Nephron (organoid): ENCODE data around the gene PRKD1.

Experiments
- H3K27ac Mint-ChIP-seq, 3 experiments: 2 replicates each; pipeline ENCODE4 v1.8.0; 2020; ENCODE audit warnings: mixed read lengths in 3 of 3, mild to moderate bottlenecking in 2 of 3, moderate library complexity in 1 of 3
- H3K27me3 Mint-ChIP-seq: 2 replicates; pipeline ENCODE4 v1.8.0; 2021; ENCODE audit warnings: low read depth, mild to moderate bottlenecking, moderate library complexity, mixed read lengths
- H3K36me3 Mint-ChIP-seq: 2 replicates; pipeline ENCODE4 v1.8.0; 2020; ENCODE audit warnings: low read depth, mixed read lengths
- H3K4me1 Mint-ChIP-seq: 2 replicates; pipeline ENCODE4 v1.8.0; 2020; ENCODE audit warnings: mixed read lengths
- H3K4me3 Mint-ChIP-seq, 3 experiments: 2 replicates each; pipeline ENCODE4 v1.8.0; 2020; ENCODE audit warnings: mild to moderate bottlenecking in 3 of 3, mixed read lengths in 3 of 3, moderate library complexity in 2 of 3
- H3K9me3 Mint-ChIP-seq: 2 replicates; pipeline ENCODE4 v1.8.0; 2020; ENCODE audit warnings: mixed read lengths
- TF ChIP-seq, protein P1 (sequence below), 3 experiments: fragments of 200-600 bp; sonication (generic); IDR thresholded peaks; one replicate each; pipeline ENCODE4 v1.5.0; 2021; ENCODE audit warnings: antibody characterized with exemption in 3 of 3; ENCODE audit not compliant: unreplicated experiment in 3 of 3

Gene PRKD1

GRCh38 chr14:29814156-29815015 is 113.3 kb downstream of the PRKD1 start:
- Mint-ChIP-seq H3K27ac (peak overlapping the region in 2 of 3 experiments; percentile 45 to 77), H3K36me3 (peaks cover 4% of the 10 kb centered on the region), H3K4me1 (peaks cover 24% of the 10 kb centered on the region), H3K4me3 (no peak overlapping the region), H3K27me3 (no peaks in the 10 kb centered on the region), H3K9me3 (no peaks in the 10 kb centered on the region)
- TF ChIP-seq, protein P1, sequence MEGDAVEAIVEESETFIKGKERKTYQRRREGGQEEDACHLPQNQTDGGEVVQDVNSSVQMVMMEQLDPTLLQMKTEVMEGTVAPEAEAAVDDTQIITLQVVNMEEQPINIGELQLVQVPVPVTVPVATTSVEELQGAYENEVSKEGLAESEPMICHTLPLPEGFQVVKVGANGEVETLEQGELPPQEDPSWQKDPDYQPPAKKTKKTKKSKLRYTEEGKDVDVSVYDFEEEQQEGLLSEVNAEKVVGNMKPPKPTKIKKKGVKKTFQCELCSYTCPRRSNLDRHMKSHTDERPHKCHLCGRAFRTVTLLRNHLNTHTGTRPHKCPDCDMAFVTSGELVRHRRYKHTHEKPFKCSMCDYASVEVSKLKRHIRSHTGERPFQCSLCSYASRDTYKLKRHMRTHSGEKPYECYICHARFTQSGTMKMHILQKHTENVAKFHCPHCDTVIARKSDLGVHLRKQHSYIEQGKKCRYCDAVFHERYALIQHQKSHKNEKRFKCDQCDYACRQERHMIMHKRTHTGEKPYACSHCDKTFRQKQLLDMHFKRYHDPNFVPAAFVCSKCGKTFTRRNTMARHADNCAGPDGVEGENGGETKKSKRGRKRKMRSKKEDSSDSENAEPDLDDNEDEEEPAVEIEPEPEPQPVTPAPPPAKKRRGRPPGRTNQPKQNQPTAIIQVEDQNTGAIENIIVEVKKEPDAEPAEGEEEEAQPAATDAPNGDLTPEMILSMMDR (IDR thresholded peaks at IDR 0.05; ENCODE audit: unreplicated experiment in 3 of 3): no peak

DNA sequence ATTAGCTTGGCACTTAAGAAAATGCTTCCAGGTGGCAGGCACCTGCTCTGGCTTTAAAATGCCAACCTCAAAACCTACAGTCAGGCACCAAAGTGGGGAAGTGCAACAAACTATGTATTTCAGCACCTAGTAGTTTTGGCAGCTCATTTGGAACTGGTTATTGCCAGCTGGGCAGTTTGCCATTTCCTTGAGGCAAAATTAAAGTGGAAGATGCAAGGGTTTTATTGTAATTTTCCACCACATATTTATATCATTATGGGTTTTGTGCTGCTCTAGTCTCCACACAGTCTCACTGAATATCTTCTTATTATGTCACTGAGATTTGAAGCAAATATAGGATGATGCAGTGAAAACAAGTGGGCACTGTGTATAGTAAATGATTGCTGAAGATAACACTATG is 117.0 kb downstream of the PRKD1 start:
- TF ChIP-seq, protein P1 (IDR thresholded peaks at IDR 0.05; ENCODE audit: unreplicated experiment in 3 of 3): no peak
- Mint-ChIP-seq H3K27ac (peak overlapping the region in 1 of 3 experiments; percentile 28), H3K27me3 (no peaks in the 10 kb centered on the region), H3K4me1 (peaks cover 22% of the 10 kb centered on the region), H3K9me3 (peaks cover 3% of the 10 kb centered on the region), H3K4me3 (no peak overlapping the region), H3K36me3 (peaks cover 4% of the 10 kb centered on the region)

- H3K9me3 Mint-ChIP-seq: peaks cover 3% of the 10 kb centered on the region
- H3K27me3 Mint-ChIP-seq: no peaks in the 10 kb centered on the region
- no peak overlapping the region for H3K4me3 Mint-ChIP-seq
- H3K4me1 Mint-ChIP-seq: peaks cover 20% of the 10 kb centered on the region
- H3K36me3 Mint-ChIP-seq: peaks cover 4% of the 10 kb centered on the region
- H3K27ac Mint-ChIP-seq: peak overlapping the region in 1 of 3 experiments; percentile 66
- TF ChIP-seq, protein P1 (IDR thresholded peaks at IDR 0.05; ENCODE audit: unreplicated experiment in 3 of 3): no peak
Measured at GRCh38 chr14:29810064-29810463, 117.6 kb downstream of the PRKD1 start.

DNA sequence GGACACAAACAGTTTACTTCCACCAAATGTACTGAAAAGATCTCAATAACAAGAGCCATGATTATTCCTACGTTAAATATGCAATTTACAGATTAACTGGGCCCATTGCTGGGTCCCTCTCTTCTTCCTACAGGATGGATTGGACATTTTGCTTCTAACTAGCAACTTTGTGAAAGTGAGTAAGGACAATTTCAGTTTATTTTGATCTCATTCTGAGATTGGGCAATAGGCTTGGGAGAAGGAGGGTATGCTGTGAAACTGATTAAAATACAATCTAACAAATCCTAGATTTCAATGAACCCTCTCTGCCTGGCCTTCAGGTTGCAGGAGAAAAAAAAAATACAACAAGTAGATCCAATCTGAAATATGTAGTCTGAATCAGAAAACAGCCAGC is 121.5 kb downstream of the PRKD1 start:
- Mint-ChIP-seq H3K4me3 (no peak overlapping the region), H3K36me3 (no peaks in the 10 kb centered on the region), H3K4me1 (peaks cover 6% of the 10 kb centered on the region), H3K27me3 (no peaks in the 10 kb centered on the region), H3K27ac (no peak overlapping the region), H3K9me3 (peaks cover 3% of the 10 kb centered on the region)
- TF ChIP-seq, protein P1 (IDR thresholded peaks at IDR 0.05; ENCODE audit: unreplicated experiment in 3 of 3): no peak

DNA sequence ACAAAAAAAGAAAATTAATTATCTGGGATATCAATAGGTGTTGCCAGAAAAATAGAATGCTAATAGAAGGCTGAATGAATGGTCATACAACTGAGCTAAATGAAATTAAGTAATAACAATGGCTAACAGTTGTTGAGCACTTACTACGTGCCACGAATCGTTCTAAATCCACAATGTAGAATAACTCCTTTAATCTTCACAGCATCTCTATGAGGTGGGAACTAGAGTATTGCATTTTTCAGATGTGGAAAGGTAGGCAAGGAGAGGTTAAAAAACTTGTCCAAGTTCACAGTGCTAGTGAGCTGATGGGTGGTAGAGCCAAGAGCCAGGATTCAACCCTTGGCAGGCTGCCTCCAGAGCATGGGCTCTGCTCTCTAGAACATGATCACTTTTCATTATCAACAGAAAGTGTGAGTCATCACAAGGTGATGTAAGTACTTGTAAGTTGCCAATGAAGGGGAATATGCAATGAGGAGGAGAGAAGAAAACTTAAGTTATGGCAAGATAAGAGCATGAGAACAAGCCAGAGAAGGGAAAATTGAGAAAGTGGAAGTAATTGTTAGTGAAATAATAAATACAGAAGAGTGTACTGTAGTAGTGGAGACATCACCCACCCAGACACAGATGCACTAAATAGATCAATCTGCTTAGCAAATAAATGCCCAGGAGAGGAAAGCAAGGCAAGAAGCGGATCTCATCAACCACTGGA is 122.1 kb downstream of the PRKD1 start:
- TF ChIP-seq, protein P1 (IDR thresholded peaks at IDR 0.05; ENCODE audit: unreplicated experiment in 3 of 3): no peak
- Mint-ChIP-seq H3K27me3 (no peaks in the 10 kb centered on the region), H3K9me3 (peaks cover 3% of the 10 kb centered on the region), H3K4me3 (no peak overlapping the region), H3K4me1 (peaks cover 6% of the 10 kb centered on the region), H3K27ac (no peak overlapping the region), H3K36me3 (no peaks in the 10 kb centered on the region)
